H9 (cell line): ENCODE results near the gene PNMA5. TPM values are rescaled to one million over a fixed set of nuclear protein-coding genes. Genes with fewer than 3 reads are reported as not detected.

Experiments used
- DNase-seq: peaks from one replicate; pipeline ENCODE4 v3.0.0-alpha.2; 2017
- H2AFZ ChIP-seq: one replicate; pipeline ENCODE4 v1.6.1; 2013; ENCODE audit warnings: mild to moderate bottlenecking, low read length, control low read depth, moderate library complexity
- H2AK5ac ChIP-seq: 2 replicates; pipeline ENCODE4 v1.6.1; 2013; ENCODE audit warnings: low read length, control low read depth, mixed read lengths; ENCODE audit not compliant: insufficient read length
- H2BK120ac ChIP-seq: one replicate; pipeline ENCODE4 v1.6.1; 2013; ENCODE audit warnings: low read depth, mild to moderate bottlenecking, low read length, control low read depth, inconsistent platforms; ENCODE audit not compliant: poor library complexity, severe bottlenecking
- H2BK12ac ChIP-seq: 2 replicates; pipeline ENCODE4 v1.6.1; 2013; ENCODE audit warnings: low read length, control low read depth, mixed read lengths, low read depth; ENCODE audit not compliant: insufficient read length
- H2BK15ac ChIP-seq: 2 replicates; pipeline ENCODE4 v1.6.1; 2013; ENCODE audit warnings: low read depth, low read length, control low read depth
- H2BK20ac ChIP-seq: one replicate; pipeline ENCODE4 v1.6.1; 2013; ENCODE audit warnings: low read depth, mild to moderate bottlenecking, low read length, control low read depth, inconsistent platforms; ENCODE audit not compliant: poor library complexity, severe bottlenecking
- H2BK5ac ChIP-seq: 2 replicates; pipeline ENCODE4 v1.6.1; 2013; ENCODE audit warnings: low read length, control low read depth, mixed read lengths; ENCODE audit not compliant: insufficient read length
- H3K14ac ChIP-seq: 2 replicates; pipeline ENCODE4 v1.6.1; 2013; ENCODE audit warnings: low read length, control low read depth; ENCODE audit not compliant: insufficient read depth
- H3K18ac ChIP-seq: 2 replicates; pipeline ENCODE4 v1.6.1; 2013; ENCODE audit warnings: low read depth, mild to moderate bottlenecking, mixed read lengths, low read length, control low read depth; ENCODE audit not compliant: insufficient read length
- H3K23ac ChIP-seq: 2 replicates; pipeline ENCODE4 v1.6.1; 2013; ENCODE audit warnings: low read length, control low read depth, mixed read lengths, low read depth; ENCODE audit not compliant: insufficient read length
- H3K23me2 ChIP-seq: 2 replicates; pipeline ENCODE4 v1.6.1; 2013; ENCODE audit warnings: low read depth, mild to moderate bottlenecking, mixed read lengths, low read length, control low read depth; ENCODE audit not compliant: insufficient read length, poor library complexity, severe bottlenecking
- H3K27ac ChIP-seq: 2 replicates; pipeline ENCODE4 v1.5.1; 2013; ENCODE audit warnings: low read length, control low read depth, mixed read lengths, low read depth; ENCODE audit not compliant: insufficient read length
- H3K27me3 ChIP-seq: 2 replicates; pipeline ENCODE4 v1.6.1; 2013; ENCODE audit warnings: low read length, control low read depth, inconsistent platforms; ENCODE audit not compliant: insufficient read depth
- H3K4ac ChIP-seq: 2 replicates; pipeline ENCODE4 v1.6.1; 2013; ENCODE audit warnings: low read depth, mild to moderate bottlenecking, control low read depth, inconsistent platforms, low read length, moderate library complexity
- H3K4me1 ChIP-seq: 2 replicates; pipeline ENCODE4 v1.6.1; 2013; ENCODE audit warnings: low read length, control low read depth, inconsistent platforms; ENCODE audit not compliant: insufficient read depth
- H3K4me2 ChIP-seq: 2 replicates; pipeline ENCODE4 v1.6.1; 2013; ENCODE audit warnings: low read length, control low read depth, mixed read lengths; ENCODE audit not compliant: insufficient read length, insufficient read depth
- H3K56ac ChIP-seq: 2 replicates; pipeline ENCODE4 v1.6.1; 2013; ENCODE audit warnings: low read depth, mild to moderate bottlenecking, mixed read lengths, low read length, control low read depth; ENCODE audit not compliant: insufficient read length
- H3K79me1 ChIP-seq: 2 replicates; pipeline ENCODE4 v1.6.1; 2013; ENCODE audit warnings: low read depth, mild to moderate bottlenecking, moderate library complexity, low read length, control low read depth, inconsistent platforms; ENCODE audit not compliant: insufficient read depth, poor library complexity, severe bottlenecking
- H3K79me2 ChIP-seq: 2 replicates; pipeline ENCODE4 v1.6.1; 2013; ENCODE audit warnings: low read length, control low read depth, inconsistent platforms; ENCODE audit not compliant: insufficient read depth
- H3K9ac ChIP-seq: 2 replicates; pipeline ENCODE4 v1.6.1; 2013; ENCODE audit warnings: low read length, control low read depth, mixed read lengths; ENCODE audit not compliant: insufficient read length; ENCODE audit errors: extremely low read depth
- H3K9me3 ChIP-seq: one replicate; pipeline ENCODE4 v1.6.1; 2013; ENCODE audit warnings: low read depth, low read length, inconsistent platforms; ENCODE audit not compliant: control insufficient read depth
- H3T11ph ChIP-seq: one replicate; pipeline ENCODE4 v1.6.1; 2013; ENCODE audit warnings: mild to moderate bottlenecking, low read length, control low read depth, inconsistent platforms
- H4K20me1 ChIP-seq: one replicate; pipeline ENCODE4 v1.6.1; 2013; ENCODE audit not compliant: control insufficient read depth, insufficient read length, insufficient read depth
- H4K5ac ChIP-seq: 2 replicates; pipeline ENCODE4 v1.6.1; 2013; ENCODE audit warnings: low read depth, mild to moderate bottlenecking, mixed read lengths, low read length, control low read depth; ENCODE audit not compliant: insufficient read length
- H4K8ac ChIP-seq: replicated peaks from 2 replicates; pipeline ENCODE4 v1.6.1; 2013; ENCODE audit warnings: low read length, control low read depth, mixed read lengths, low read depth; ENCODE audit not compliant: insufficient read length
- H4K91ac ChIP-seq: 2 replicates; pipeline ENCODE4 v1.6.1; 2013; ENCODE audit warnings: low read depth, mild to moderate bottlenecking, moderate library complexity, mixed read lengths, low read length, control low read depth; ENCODE audit not compliant: insufficient read length
- H3K27ac Mint-ChIP-seq, 3 experiments: 2 replicates in 2 of 3; 3 replicates in 1 of 3; pipeline ENCODE4 v1.8.0; 2020 to 2021; ENCODE audit warnings: mixed read lengths in 3 of 3, mild to moderate bottlenecking in 1 of 3, moderate library complexity in 1 of 3
- H3K27me3 Mint-ChIP-seq: 2 replicates; pipeline ENCODE4 v1.8.0; 2021; ENCODE audit warnings: low read depth, mild to moderate bottlenecking, moderate library complexity, mixed read lengths
- H3K36me3 Mint-ChIP-seq, 3 experiments: 2 replicates in 2 of 3; 3 replicates in 1 of 3; pipeline ENCODE4 v1.8.0; 2020 to 2021; ENCODE audit warnings: low read depth in 3 of 3, mixed read lengths in 3 of 3; ENCODE audit not compliant: insufficient read depth in 1 of 3
- H3K4me1 Mint-ChIP-seq, 2 experiments: 2 replicates each; pipeline ENCODE4 v1.8.0; 2020; ENCODE audit warnings: mixed read lengths in 2 of 2
- H3K4me3 Mint-ChIP-seq, 2 experiments: 2 replicates in 1 of 2; 3 replicates in 1 of 2; pipeline ENCODE4 v1.8.0; 2020 to 2021; ENCODE audit warnings: mild to moderate bottlenecking in 2 of 2, mixed read lengths in 2 of 2, moderate library complexity in 1 of 2
- H3K9me3 Mint-ChIP-seq, 2 experiments: 2 replicates in 1 of 2; 3 replicates in 1 of 2; pipeline ENCODE4 v1.8.0; 2020; ENCODE audit warnings: mild to moderate bottlenecking in 2 of 2, mixed read lengths in 2 of 2, moderate library complexity in 1 of 2
- whole genome bisulfite sequencing: extraction: QIAGEN DNeasy Blood & Tissue Kit; methylation state at CpG from one replicate; pipeline ENCODE4 v1.1.7; 2013; ENCODE audit warnings: missing lambda C conversion rate, low lambda C conversion rate, mixed read lengths; ENCODE audit not compliant: insufficient read length; ENCODE audit errors: extremely low coverage; 5-methylcytosine and 5-hydroxymethylcytosine counted together
- total RNA-seq: library from RNA; stranded (reverse); gene quantifications from 2 replicates; pipeline ENCODE4 v1.2.1, GENCODE V29; 2021
- TF ChIP-seq, protein P1 (sequence below): fragments of 200-600 bp; sonication (generic); conservative IDR thresholded peaks from 3 replicates; pipeline ENCODE4 v1.8.0; 2021; ENCODE audit warnings: antibody characterized with exemption, mild to moderate bottlenecking

Gene PNMA5
- total RNA-seq, 1 experiment from 2014 or later, result not detected

DNA sequence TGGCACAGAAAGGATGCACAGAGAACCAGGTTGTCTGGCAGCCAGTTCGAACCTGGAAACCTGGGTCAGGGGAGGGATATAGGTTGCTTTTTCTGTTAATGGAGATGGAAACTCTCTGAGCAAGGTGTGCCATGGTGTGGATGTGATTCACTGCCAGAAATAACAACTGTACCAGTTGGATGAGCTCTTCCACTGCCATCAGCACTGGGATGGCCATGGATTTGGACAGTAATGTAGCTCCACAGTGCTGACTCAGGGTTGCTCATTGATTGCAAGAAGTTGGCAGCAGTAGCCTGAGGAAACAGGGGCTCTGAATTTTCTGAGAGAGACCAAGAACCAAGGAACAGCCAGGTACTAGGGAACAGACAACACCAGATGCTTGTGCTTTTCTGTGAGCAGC is 33.8 kb downstream of the PNMA5 start:
- H2BK120ac ChIP-seq, result no peak overlapping the region

More for the DNA sequence above, 33.8 kb downstream of the PNMA5 start:
- peaks cover 3 to 10% (median 4%) of the 10 kb centered on the region in 3 experiments; a peak in 6 of 7 replicates for H3K36me3 Mint-ChIP-seq
- Histone ChIP-seq H3K4ac (no peak overlapping the region), H3K27me3 (no peaks in the 10 kb centered on the region), H3K56ac (no peak overlapping the region), H4K8ac (no peak overlapping the region), H3K14ac (no peak overlapping the region), H3K79me2 (no peaks in the 10 kb centered on the region), H3K18ac (no peak overlapping the region), H2BK15ac (no peak overlapping the region), H2AFZ (no peak overlapping the region), H2BK20ac (no peak overlapping the region), H3K4me1 (no peaks in the 10 kb centered on the region), H3T11ph (no peak overlapping the region), H3K23me2 (no peaks in the 10 kb centered on the region), H3K23ac (no peak overlapping the region), H3K9me3 (peaks cover 42% of the 10 kb centered on the region), H2AK5ac (no peak overlapping the region), H2BK5ac (no peak overlapping the region), H3K9ac (no peak overlapping the region), H3K27ac (no peak overlapping the region), H3K4me2 (no peak overlapping the region), H2BK12ac (no peak overlapping the region), H4K5ac (no peak overlapping the region), H4K20me1 (no peaks in the 10 kb centered on the region), H4K91ac (no peak overlapping the region), H3K79me1 (no peaks in the 10 kb centered on the region)
- DNase-seq, result no peak
- TF ChIP-seq, protein P1, sequence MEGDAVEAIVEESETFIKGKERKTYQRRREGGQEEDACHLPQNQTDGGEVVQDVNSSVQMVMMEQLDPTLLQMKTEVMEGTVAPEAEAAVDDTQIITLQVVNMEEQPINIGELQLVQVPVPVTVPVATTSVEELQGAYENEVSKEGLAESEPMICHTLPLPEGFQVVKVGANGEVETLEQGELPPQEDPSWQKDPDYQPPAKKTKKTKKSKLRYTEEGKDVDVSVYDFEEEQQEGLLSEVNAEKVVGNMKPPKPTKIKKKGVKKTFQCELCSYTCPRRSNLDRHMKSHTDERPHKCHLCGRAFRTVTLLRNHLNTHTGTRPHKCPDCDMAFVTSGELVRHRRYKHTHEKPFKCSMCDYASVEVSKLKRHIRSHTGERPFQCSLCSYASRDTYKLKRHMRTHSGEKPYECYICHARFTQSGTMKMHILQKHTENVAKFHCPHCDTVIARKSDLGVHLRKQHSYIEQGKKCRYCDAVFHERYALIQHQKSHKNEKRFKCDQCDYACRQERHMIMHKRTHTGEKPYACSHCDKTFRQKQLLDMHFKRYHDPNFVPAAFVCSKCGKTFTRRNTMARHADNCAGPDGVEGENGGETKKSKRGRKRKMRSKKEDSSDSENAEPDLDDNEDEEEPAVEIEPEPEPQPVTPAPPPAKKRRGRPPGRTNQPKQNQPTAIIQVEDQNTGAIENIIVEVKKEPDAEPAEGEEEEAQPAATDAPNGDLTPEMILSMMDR, result no peak
- whole genome bisulfite sequencing, result no CpG with 5 or more reads among the region's 1 CpG
- peaks cover 4 to 6% of the 10 kb centered on the region in 2 experiments for H3K4me1 Mint-ChIP-seq
- H3K9me3 Mint-ChIP-seq, result peaks cover 68 to 73% of the 10 kb centered on the region in 2 experiments
- H3K27ac Mint-ChIP-seq, result no peak overlapping the region
- H3K27me3 Mint-ChIP-seq, result peaks cover 3% of the 10 kb centered on the region
- no peak overlapping the region for H3K4me3 Mint-ChIP-seq
